ENCODE results near the gene SUPT20HL2.
"Not testable (repeated sequence)": the region's sequence is repeated elsewhere in the genome, so short reads cannot be mapped to it uniquely, and the experiment has no call there.

Gene SUPT20HL2

DNA sequence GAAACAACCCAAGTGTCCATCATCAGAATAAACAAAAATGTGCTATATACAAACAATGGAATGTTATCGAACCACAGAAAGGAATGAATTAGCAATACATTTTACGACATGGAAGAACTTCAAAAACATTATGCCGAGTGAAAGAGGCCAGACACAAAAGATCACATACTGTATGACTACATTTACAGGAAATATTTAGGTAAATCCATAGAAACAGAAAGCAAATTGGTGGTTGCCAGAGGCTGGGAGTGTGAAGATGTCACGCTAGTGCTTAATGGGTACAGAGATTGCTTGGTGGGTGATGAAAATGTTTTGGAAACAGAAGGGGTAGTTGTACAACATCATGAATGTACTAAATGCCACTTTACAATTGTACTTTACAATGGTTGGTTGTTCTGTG is 5.1 kb downstream of the SUPT20HL2 start:
- H3K36me3 ChIP-seq (ENCODE audit: control insufficient read depth, low read depth, low read length); H3K27ac ChIP-seq (ENCODE audit: low read length); H3K9me3 ChIP-seq (ENCODE audit: control insufficient read depth, low read depth, low read length); H3K9ac ChIP-seq (ENCODE audit: low read length); H3K27me3 ChIP-seq (ENCODE audit: control insufficient read depth, insufficient read depth, low read length); H3K4me3 ChIP-seq (ENCODE audit: low read length): not testable (repeated sequence)
- peaks cover 12% of the 10 kb centered on the region for H3K4me1 ChIP-seq (ENCODE audit: control insufficient read depth, low read depth, low read length)

DNA sequence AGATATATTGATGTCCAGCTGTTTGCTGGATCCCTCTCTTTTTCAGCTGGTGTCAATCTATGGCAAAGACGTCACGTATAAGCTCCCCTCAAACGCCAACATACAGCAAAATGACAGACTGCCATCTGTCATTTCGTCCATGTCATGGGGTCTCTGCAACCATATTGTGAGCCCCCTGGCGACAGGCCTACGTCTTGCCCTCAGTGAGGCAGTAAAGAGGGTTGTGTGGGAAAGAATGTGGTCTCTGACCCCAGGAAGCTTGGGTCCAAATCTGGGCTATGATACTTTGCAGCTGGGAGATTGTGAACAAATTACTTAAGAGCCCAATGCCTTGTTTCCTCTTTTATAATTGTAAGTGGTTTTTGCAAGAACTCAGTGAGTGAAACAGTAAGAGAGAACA is 7.4 kb downstream of the SUPT20HL2 start:
- no peaks in the 10 kb centered on the region for H3K27me3 ChIP-seq (ENCODE audit: control insufficient read depth, insufficient read depth, low read length)
- no peaks in the 10 kb centered on the region for H3K36me3 ChIP-seq (ENCODE audit: control insufficient read depth, low read depth, low read length)
- peaks cover 12% of the 10 kb centered on the region for H3K4me1 ChIP-seq (ENCODE audit: control insufficient read depth, low read depth, low read length)
- H3K9me3 ChIP-seq (ENCODE audit: control insufficient read depth, low read depth, low read length): no peaks in the 10 kb centered on the region
- H3K27ac ChIP-seq (ENCODE audit: low read length): no peak overlapping the region
- H3K9ac ChIP-seq (ENCODE audit: low read length): no peak overlapping the region
- H3K4me3 ChIP-seq (ENCODE audit: low read length): no peak overlapping the region

DNA sequence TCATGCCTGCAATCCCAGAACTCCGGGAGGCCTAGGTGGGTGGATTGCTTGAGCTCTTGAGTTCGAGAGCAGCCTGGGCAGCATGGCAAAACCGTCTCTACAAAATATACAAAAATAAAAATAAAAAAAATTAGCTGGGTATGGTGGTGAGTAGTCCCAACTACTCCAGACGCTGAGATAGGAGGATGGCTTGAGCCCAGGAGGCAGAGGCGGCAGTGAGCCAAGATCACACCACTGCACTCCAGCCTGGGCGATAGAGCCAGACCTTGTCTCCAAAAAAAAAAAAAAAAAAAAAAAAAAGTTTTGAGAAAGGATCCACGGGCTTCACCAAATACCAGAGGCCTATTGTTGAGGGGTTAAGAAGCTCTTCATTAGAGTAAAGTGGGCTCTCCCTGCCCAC is 8.0 kb downstream of the SUPT20HL2 start:
- H3K27ac ChIP-seq (ENCODE audit: low read length): no peak overlapping the region
- H3K4me1 ChIP-seq (ENCODE audit: control insufficient read depth, low read depth, low read length): peaks cover 11% of the 10 kb centered on the region
- H3K9ac ChIP-seq (ENCODE audit: low read length): no peak overlapping the region
- no peaks in the 10 kb centered on the region for H3K36me3 ChIP-seq (ENCODE audit: control insufficient read depth, low read depth, low read length)
- no peak overlapping the region for H3K4me3 ChIP-seq (ENCODE audit: low read length)
- no peaks in the 10 kb centered on the region for H3K9me3 ChIP-seq (ENCODE audit: control insufficient read depth, low read depth, low read length)
- no peaks in the 10 kb centered on the region for H3K27me3 ChIP-seq (ENCODE audit: control insufficient read depth, insufficient read depth, low read length)

DNA sequence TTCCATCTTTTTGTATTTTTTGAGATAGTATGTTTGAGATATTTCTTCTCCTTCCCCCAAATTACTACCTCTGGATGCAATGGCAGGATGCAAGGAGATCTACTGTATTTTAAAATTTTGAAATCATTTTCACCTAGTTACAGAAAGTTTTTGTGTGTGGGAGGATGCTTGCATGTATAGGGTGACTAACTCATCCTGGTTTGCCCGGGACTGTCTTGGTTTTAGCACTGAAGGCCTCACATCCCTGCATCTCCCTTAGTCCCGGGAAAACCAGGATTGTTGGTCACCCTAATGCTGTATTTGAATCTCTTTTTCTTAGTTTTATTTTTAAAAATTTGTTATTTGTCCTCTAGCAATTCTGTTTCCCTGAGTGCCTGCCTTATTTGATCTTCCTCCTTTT is 12.1 kb downstream of the SUPT20HL2 start:
- no peak overlapping the region for H3K4me3 ChIP-seq (ENCODE audit: low read length)
- no peaks in the 10 kb centered on the region for H3K9me3 ChIP-seq (ENCODE audit: control insufficient read depth, low read depth, low read length)
- H3K27me3 ChIP-seq (ENCODE audit: control insufficient read depth, insufficient read depth, low read length): no peaks in the 10 kb centered on the region
- H3K36me3 ChIP-seq (ENCODE audit: control insufficient read depth, low read depth, low read length): no peaks in the 10 kb centered on the region
- no peak overlapping the region for H3K27ac ChIP-seq (ENCODE audit: low read length)
- peaks cover 7% of the 10 kb centered on the region for H3K4me1 ChIP-seq (ENCODE audit: control insufficient read depth, low read depth, low read length)
- no peak overlapping the region for H3K9ac ChIP-seq (ENCODE audit: low read length)

DNA sequence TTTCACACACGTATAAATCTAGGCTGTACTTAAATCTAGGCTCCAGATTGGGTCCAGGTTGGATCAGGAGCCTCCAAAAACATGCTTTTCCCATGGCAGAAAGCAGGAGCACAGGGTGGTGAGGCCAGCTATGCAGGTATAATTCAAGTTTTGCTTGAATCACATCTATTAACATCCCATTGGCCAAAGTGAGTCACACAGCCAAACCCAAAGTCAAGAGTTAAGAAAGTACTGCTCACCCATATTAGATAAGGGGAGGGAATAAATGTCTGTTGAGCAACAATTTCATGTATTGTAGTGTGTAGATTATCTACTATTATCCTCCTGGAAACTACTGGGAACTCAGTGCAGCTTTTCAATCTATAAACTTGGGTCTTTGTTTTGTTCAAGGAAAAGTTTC is 12.8 kb downstream of the SUPT20HL2 start:
- Histone ChIP-seq H3K9ac (ENCODE audit: low read length) (no peak overlapping the region), H3K27me3 (ENCODE audit: control insufficient read depth, insufficient read depth, low read length) (no peaks in the 10 kb centered on the region), H3K36me3 (ENCODE audit: control insufficient read depth, low read depth, low read length) (no peaks in the 10 kb centered on the region), H3K9me3 (ENCODE audit: control insufficient read depth, low read depth, low read length) (no peaks in the 10 kb centered on the region), H3K4me1 (ENCODE audit: control insufficient read depth, low read depth, low read length) (peaks cover 7% of the 10 kb centered on the region), H3K27ac (ENCODE audit: low read length) (no peak overlapping the region), H3K4me3 (ENCODE audit: low read length) (no peak overlapping the region)

DNA sequence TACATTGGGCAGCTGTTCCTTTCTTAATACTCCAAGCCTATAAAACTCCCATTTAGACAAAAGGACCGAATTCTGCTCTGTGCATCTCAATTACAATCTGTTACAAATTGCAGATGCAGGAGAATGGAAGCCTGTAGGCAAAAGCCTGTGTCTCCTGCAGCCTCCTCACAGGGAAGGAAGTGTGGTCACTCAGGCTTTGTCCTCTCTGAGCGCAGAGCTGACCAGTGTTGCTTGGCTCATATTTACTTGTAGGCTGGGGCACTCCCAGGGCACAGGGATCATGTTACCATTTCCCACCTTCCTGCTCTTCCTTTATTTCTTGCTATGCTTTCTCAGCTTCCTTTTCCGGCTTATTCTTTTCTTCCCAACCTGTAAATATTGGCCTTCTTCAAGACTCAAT is 15.7 kb downstream of the SUPT20HL2 start:
- H3K9me3 ChIP-seq (ENCODE audit: control insufficient read depth, low read depth, low read length): no peaks in the 10 kb centered on the region
- H3K4me3 ChIP-seq (ENCODE audit: low read length): no peak overlapping the region
- no peaks in the 10 kb centered on the region for H3K36me3 ChIP-seq (ENCODE audit: control insufficient read depth, low read depth, low read length)
- peaks cover 7% of the 10 kb centered on the region for H3K4me1 ChIP-seq (ENCODE audit: control insufficient read depth, low read depth, low read length)
- no peak overlapping the region for H3K27ac ChIP-seq (ENCODE audit: low read length)
- no peaks in the 10 kb centered on the region for H3K27me3 ChIP-seq (ENCODE audit: control insufficient read depth, insufficient read depth, low read length)
- no peak overlapping the region for H3K9ac ChIP-seq (ENCODE audit: low read length)

DNA sequence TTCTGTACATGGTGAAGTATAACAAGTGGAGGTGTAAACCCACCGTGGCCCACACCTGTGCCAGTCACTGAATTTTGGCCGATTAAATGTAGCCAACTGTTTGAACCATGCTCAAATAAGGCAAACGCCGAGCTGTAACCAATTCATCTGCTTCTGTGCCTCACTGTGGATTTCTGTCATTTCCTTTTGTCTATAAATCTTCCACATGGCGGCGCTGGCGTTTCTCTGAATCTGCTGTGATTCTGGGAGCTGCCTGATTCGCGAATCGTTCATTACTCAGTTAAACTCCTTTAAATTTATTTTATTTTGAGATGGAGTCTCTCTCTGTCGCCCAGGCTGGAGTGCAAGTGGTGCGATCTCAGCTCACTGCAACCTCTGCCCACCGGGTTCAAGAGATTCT is 19.2 kb downstream of the SUPT20HL2 start:
- Histone ChIP-seq H3K27me3 (ENCODE audit: control insufficient read depth, insufficient read depth, low read length) (no peaks in the 10 kb centered on the region), H3K36me3 (ENCODE audit: control insufficient read depth, low read depth, low read length) (no peaks in the 10 kb centered on the region), H3K9me3 (ENCODE audit: control insufficient read depth, low read depth, low read length) (no peaks in the 10 kb centered on the region), H3K27ac (ENCODE audit: low read length) (no peak overlapping the region), H3K9ac (ENCODE audit: low read length) (no peak overlapping the region), H3K4me3 (ENCODE audit: low read length) (no peak overlapping the region), H3K4me1 (ENCODE audit: control insufficient read depth, low read depth, low read length) (peaks cover 7% of the 10 kb centered on the region)

DNA sequence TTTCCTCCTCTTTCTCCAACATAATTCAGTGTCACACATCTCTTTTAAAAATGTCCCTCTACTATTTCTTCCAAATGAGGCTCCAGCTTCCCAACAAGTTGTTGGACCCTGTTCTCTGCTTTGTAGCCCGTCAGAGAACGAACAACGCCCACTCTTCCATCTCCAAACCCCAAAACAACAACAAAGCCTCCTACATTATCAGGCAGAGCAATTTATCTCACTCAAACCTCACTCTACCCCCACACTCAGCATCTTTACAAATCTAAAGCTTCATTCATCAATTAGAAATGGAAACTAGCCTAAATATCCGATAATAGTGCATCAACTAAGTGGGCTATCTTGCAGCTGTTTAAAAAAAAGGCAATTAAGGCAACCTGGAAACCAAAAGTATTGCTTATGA is 20.5 kb downstream of the SUPT20HL2 start:
- no peak overlapping the region for H3K9ac ChIP-seq (ENCODE audit: low read length)

DNA sequence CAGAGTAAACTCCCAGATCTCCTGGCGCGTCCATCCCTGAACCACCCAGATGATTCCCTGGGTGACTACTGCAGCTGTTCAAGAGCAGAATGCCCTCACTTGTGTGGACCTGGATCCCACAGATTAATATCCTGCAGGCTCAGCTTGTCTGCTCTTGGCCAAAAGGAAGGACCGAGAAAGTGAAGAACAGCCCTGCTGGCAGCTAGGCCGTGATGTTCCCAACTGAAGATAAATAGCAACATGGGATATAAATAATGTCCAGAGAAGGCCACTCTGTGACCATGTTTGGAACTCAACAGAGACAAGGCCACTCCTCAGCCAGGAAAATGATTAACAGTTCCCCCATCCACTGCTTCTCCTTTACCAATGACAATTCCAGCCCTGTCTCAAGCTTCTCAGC is 21.5 kb downstream of the SUPT20HL2 start:
- Histone ChIP-seq H3K9ac (ENCODE audit: low read length) (no peak overlapping the region), H3K27me3 (ENCODE audit: control insufficient read depth, insufficient read depth, low read length) (no peaks in the 10 kb centered on the region), H3K4me1 (ENCODE audit: control insufficient read depth, low read depth, low read length) (no peaks in the 10 kb centered on the region), H3K4me3 (ENCODE audit: low read length) (no peak overlapping the region), H3K27ac (ENCODE audit: low read length) (no peak overlapping the region), H3K9me3 (ENCODE audit: control insufficient read depth, low read depth, low read length) (no peaks in the 10 kb centered on the region), H3K36me3 (ENCODE audit: control insufficient read depth, low read depth, low read length) (no peaks in the 10 kb centered on the region)

More for the DNA sequence above, 20.5 kb downstream of the SUPT20HL2 start:
- Histone ChIP-seq H3K4me3 (ENCODE audit: low read length) (no peak overlapping the region), H3K9me3 (ENCODE audit: control insufficient read depth, low read depth, low read length) (no peaks in the 10 kb centered on the region), H3K27me3 (ENCODE audit: control insufficient read depth, insufficient read depth, low read length) (no peaks in the 10 kb centered on the region), H3K27ac (ENCODE audit: low read length) (no peak overlapping the region), H3K4me1 (ENCODE audit: control insufficient read depth, low read depth, low read length) (peaks cover 6% of the 10 kb centered on the region), H3K36me3 (ENCODE audit: control insufficient read depth, low read depth, low read length) (no peaks in the 10 kb centered on the region)

DNA sequence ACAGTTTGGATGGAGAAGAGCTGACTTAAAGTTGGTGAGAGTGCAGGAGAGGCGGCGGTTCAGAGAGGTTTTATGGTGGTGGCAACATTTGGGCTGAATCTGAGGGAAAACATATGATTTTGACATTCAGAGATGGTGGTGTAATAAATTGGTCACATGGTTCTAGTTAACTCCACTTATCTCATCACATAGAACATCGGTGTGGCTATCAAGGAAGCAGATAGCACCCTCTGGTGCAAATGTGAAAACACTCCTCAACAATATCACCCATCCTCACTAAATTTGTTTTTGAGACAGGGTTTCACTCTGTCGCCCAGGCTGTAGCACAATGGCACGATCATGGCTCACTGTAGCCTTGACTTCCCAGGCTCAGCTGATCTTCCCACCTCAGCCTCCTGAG is 28.8 kb downstream of the SUPT20HL2 start:
- Histone ChIP-seq H3K36me3 (ENCODE audit: control insufficient read depth, low read depth, low read length) (no peaks in the 10 kb centered on the region), H3K4me1 (ENCODE audit: control insufficient read depth, low read depth, low read length) (peaks cover 19% of the 10 kb centered on the region), H3K27me3 (ENCODE audit: control insufficient read depth, insufficient read depth, low read length) (no peaks in the 10 kb centered on the region), H3K9me3 (ENCODE audit: control insufficient read depth, low read depth, low read length) (no peaks in the 10 kb centered on the region), H3K27ac (ENCODE audit: low read length) (no peak overlapping the region), H3K4me3 (ENCODE audit: low read length) (no peak overlapping the region), H3K9ac (ENCODE audit: low read length) (no peak overlapping the region)

DNA sequence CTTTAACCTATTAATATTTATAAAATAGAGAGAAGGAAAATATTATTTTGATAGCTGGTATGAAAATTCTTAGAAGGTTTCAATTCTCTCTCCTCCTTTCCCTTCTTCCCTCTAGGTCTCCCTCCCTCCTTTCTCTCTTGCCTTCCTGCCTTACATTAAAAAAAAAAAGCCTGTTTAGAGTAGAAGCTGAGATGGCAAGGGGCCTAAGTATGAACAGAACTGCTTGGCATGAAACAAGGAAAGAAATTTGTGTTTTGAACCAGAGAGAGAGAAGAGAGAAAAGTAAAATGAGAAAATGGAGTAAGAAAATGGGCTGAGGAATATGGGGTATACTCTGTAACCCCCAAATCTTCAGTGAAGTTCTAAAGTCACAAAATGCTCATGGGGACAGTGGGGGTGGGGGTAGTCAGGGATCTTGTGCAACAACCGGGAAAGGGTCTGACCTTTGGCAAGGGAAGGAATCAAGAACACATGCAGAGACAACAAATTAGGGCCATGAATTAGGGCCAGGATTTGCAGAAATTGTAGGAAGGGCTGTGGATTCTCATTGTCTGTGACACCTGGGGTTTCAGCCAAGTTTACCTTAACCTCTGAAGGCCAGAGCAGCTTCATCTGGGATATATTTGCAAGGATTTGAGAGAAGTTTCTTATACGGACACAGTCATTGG is 30.6 kb downstream of the SUPT20HL2 start:
- H3K4me1 ChIP-seq (ENCODE audit: control insufficient read depth, low read depth, low read length): peaks cover 19% of the 10 kb centered on the region
- H3K27ac ChIP-seq (ENCODE audit: low read length): no peak overlapping the region
- no peaks in the 10 kb centered on the region for H3K9me3 ChIP-seq (ENCODE audit: control insufficient read depth, low read depth, low read length)
- no peaks in the 10 kb centered on the region for H3K36me3 ChIP-seq (ENCODE audit: control insufficient read depth, low read depth, low read length)
- H3K27me3 ChIP-seq (ENCODE audit: control insufficient read depth, insufficient read depth, low read length): no peaks in the 10 kb centered on the region
- H3K9ac ChIP-seq (ENCODE audit: low read length): no peak overlapping the region
- H3K4me3 ChIP-seq (ENCODE audit: low read length): no peak overlapping the region

DNA sequence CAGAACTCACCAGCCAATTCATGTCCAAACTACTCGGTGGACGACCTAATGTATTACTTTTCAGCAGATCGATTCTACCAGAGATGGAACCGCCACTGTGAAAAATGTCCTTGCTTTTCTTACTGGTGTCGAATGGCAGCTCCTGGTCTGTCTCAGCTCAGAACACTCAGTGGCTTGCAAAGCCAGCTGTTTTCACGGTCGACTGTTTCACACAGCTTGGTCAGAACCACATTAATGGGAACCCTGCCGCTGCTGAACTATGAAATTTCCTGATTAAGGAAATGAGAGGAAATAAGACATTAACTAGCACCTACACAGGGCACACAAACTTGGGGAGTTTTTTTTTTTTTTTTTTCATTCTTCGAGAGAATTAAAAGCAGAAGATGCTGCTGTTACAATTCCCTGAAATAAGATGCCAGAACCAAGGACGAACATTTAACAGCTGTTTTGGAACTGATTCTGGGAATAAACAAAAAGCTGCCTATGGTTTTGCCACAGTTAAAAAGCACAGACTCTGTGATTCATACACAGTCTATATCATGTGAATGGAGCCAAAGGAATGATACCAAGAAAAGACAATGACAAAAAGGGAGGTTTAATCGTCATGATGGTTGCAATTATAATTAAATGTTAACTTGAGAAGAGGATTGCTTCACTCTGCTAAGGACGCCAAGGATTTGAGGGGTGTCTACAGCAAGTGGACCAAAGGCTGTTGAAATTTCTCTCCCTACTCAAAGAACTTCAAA is 31.3 kb downstream of the SUPT20HL2 start:
- peaks cover 19% of the 10 kb centered on the region for H3K4me1 ChIP-seq (ENCODE audit: control insufficient read depth, low read depth, low read length)
- H3K9ac ChIP-seq (ENCODE audit: low read length): no peak overlapping the region
- no peak overlapping the region for H3K4me3 ChIP-seq (ENCODE audit: low read length)
- no peaks in the 10 kb centered on the region for H3K36me3 ChIP-seq (ENCODE audit: control insufficient read depth, low read depth, low read length)
- H3K27ac ChIP-seq (ENCODE audit: low read length): no peak overlapping the region
- H3K9me3 ChIP-seq (ENCODE audit: control insufficient read depth, low read depth, low read length): no peaks in the 10 kb centered on the region
- no peaks in the 10 kb centered on the region for H3K27me3 ChIP-seq (ENCODE audit: control insufficient read depth, insufficient read depth, low read length)
